Mononuclear cell (primary cell): ENCODE measurements around the gene RGL4. TPM values are rescaled to one million over a fixed set of nuclear protein-coding genes. Genes with fewer than 3 reads are reported as not detected.
"Not testable (repeated sequence)": the region's sequence is repeated elsewhere in the genome, so short reads cannot be mapped to it uniquely, and the experiment has no call there.

Source experiments
- H3K27me3 ChIP-seq: 2 replicates; pipeline ENCODE4 v1.6.0; 2011; ENCODE audit warnings: low read length, control low read depth; ENCODE audit not compliant: insufficient read depth
- H3K4me1 ChIP-seq: 2 replicates; pipeline ENCODE4 v1.5.1; 2011; ENCODE audit warnings: mild to moderate bottlenecking, low read length, control low read depth; ENCODE audit not compliant: insufficient read depth
- H3K4me3 ChIP-seq: 2 replicates; pipeline ENCODE4 v1.5.1; 2011; ENCODE audit warnings: mild to moderate bottlenecking, low read length, moderate library complexity
- H3K9me3 ChIP-seq: 2 replicates; pipeline ENCODE4 v1.5.1; 2011; ENCODE audit warnings: low read depth, mild to moderate bottlenecking, control low read depth, low read length
- total RNA-seq: library from RNA; depleted of rRNA; stranded (reverse); fragments of >200 nt; gene quantifications from one replicate; pipeline ENCODE4 v1.2.3, GENCODE V29; 2012

RGL4 gene
- total RNA-seq, 1 donor, result 9.2 TPM

GRCh38 chr22:23722160-23722559 is 31.3 kb downstream of the RGL4 start:
- H3K27me3 ChIP-seq, result no peaks in the 10 kb centered on the region
- no peak overlapping the region for H3K4me3 ChIP-seq

DNA sequence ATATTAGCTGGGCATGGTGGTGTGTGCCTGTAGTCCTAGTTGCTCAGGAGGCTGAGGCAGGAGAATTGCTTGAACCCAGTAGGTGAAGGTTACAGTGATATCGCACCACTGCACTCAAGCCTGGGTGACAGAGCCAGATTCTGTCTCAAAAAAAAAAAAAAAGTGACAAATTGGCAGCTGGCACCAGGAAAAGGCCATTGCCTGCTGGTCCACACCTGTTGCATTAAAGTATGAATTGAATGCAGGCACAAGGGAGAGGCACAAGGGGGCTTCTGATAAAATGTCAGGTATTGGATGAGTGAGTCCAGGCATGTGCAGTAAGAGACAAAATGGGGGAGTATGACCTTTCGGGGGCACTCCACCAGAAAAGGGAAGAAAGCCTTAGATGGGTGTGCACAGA is 31.9 kb downstream of the RGL4 start:
- no peaks in the 10 kb centered on the region for H3K27me3 ChIP-seq
- H3K4me3 ChIP-seq, result no peak overlapping the region

More at GRCh38 chr22:23722160-23722559, 31.3 kb downstream of the RGL4 start:
- no peaks in the 10 kb centered on the region for H3K9me3 ChIP-seq
- peaks cover 5% of the 10 kb centered on the region for H3K4me1 ChIP-seq

GRCh38 chr22:23728108-23728507 is 37.3 kb downstream of the RGL4 start:
- not testable (repeated sequence) for H3K27me3 ChIP-seq, H3K4me1 ChIP-seq, H3K9me3 ChIP-seq, H3K4me3 ChIP-seq

More for the DNA sequence above, 31.9 kb downstream of the RGL4 start:
- Histone ChIP-seq H3K4me1 (no peaks in the 10 kb centered on the region), H3K9me3 (no peaks in the 10 kb centered on the region)

DNA sequence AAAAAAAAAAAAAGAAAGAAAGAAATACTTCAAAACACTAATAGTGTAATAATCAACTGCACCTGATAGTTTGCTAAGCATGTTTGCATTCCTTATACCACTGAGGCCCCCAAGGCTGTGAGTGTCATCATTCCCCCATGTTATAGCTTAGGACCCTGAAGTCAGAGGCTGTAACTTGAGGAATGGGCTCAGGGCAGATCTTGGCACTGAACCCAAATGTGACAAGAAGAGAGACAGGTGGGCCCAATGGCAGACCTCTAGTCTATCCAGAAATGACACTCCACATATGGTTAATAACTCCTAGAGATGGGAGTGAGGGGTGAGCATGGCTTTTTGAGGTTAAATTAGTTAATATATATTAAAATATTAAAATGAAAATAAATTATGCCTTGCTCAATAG is 46.9 kb downstream of the RGL4 start:
- Histone ChIP-seq H3K27me3 (no peaks in the 10 kb centered on the region), H3K9me3 (no peaks in the 10 kb centered on the region), H3K4me3 (no peak overlapping the region), H3K4me1 (no peaks in the 10 kb centered on the region)

DNA sequence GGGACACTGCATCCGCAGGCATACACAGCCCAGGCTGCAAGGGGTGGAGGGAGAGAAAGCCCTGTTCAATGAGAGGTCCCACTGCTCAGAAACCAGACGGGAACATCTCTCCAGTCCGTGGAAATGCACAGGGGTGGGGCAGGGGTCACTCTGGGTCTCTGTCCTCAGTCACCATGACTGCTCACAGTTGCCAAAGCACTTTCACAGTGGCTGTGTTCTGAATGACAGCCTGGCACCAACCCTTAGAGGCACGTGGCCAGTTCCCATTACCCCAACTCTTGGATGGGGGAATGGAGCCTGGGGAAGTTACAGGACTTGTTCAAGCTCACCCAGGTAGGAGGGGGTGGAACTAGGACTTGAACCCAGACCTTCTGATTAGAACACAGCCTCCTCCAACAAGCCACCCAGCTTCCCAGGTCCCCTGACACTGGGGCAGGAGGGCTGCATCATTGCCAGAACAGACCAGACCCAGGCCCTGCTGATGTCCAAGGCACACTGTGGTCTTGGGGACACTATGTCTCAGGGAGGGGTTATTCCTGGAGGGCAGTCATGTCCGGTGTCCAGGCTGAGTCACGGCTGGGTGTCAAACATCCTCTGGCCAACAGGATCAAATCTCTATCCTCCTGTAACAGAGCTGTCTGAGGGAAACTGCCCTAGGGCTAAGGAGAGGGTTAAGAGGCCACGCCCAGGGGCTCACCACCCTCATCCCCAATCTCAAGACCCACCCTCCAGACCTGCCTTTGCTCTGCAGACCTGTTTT is 51.9 kb downstream of the RGL4 start:
- no peaks in the 10 kb centered on the region for H3K4me1 ChIP-seq
- H3K27me3 ChIP-seq, result no peaks in the 10 kb centered on the region

DNA sequence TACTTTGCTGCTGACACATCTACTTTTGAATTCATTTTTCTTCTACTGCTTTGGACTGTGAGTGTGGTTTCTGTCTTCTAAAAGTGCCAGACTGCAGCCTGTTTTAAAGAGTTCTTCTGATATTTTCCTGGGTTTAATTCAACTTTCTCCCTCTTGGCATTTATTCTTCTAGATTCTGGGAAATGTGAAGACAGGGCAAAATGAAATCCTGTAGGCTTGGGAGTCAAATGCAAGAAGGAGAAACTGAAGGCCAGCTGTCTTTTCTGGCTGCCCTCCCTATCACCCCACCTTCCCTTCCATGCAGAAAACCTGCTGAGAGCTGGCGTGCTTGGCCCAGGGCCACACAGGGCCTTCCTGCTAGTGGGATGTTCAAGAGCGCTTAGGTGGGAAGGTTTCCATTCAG is 52.5 kb downstream of the RGL4 start:
- Histone ChIP-seq H3K27me3 (no peaks in the 10 kb centered on the region), H3K4me3 (no peak overlapping the region), H3K4me1 (no peaks in the 10 kb centered on the region), H3K9me3 (no peaks in the 10 kb centered on the region)

More for the DNA sequence above, 51.9 kb downstream of the RGL4 start:
- no peak overlapping the region for H3K4me3 ChIP-seq
- H3K9me3 ChIP-seq, result no peaks in the 10 kb centered on the region

DNA sequence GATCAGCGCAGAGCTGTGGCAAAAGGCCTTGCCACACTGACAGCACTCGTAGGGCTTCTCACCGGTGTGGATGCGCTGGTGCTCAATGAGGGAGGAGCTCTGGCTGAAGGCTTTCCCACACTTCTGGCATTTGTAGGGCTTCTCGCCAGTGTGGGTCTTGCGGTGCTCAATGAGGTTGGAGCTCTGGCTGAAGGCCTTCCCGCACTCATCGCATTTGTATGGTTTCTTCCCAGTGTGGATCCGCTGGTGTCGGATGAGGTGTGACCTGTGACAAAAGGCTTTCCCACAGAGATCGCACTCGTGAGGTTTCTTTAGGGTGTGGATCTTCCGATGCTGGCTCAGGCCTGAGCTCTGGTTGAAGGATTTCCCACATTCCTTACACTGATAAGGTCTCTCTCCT is 53.2 kb downstream of the RGL4 start:
- Histone ChIP-seq H3K4me3 (no peak overlapping the region), H3K4me1 (no peaks in the 10 kb centered on the region), H3K9me3 (no peaks in the 10 kb centered on the region), H3K27me3 (no peaks in the 10 kb centered on the region)

GRCh38 chr22:23744485-23744884 is 53.7 kb downstream of the RGL4 start:
- Histone ChIP-seq H3K4me3 (no peak overlapping the region), H3K27me3 (no peaks in the 10 kb centered on the region), H3K9me3 (no peaks in the 10 kb centered on the region), H3K4me1 (no peaks in the 10 kb centered on the region)

GRCh38 chr22:23745791-23746190 is 55.0 kb downstream of the RGL4 start:
- Histone ChIP-seq H3K27me3 (no peaks in the 10 kb centered on the region), H3K4me3 (no peak overlapping the region), H3K4me1 (peaks cover 9% of the 10 kb centered on the region), H3K9me3 (no peaks in the 10 kb centered on the region)

Other genes with a start within 250 kb of the RGL4 start
- 0.31 TPM for gene IGLL1, start 110.7 kb upstream of the RGL4 start, total RNA-seq
- gene DRICH1, start 58.7 kb upstream of the RGL4 start, total RNA-seq, result 0.73 TPM
- gene ZNF70, start 60.1 kb downstream of the RGL4 start, total RNA-seq, result 0.52 TPM
- 0.42 TPM for gene VPREB3, start 63.4 kb downstream of the RGL4 start, total RNA-seq
- 0.31 TPM for gene C22orf15, start 72.0 kb downstream of the RGL4 start, total RNA-seq
- gene CHCHD10, start 77.0 kb downstream of the RGL4 start, total RNA-seq, result 9.0 TPM
- 0.94 TPM for gene MMP11, start 81.8 kb downstream of the RGL4 start, total RNA-seq
- gene SMARCB1, start 96.0 kb downstream of the RGL4 start, total RNA-seq, result 31.8 TPM
- 1.7 TPM for gene DERL3, start 148.0 kb downstream of the RGL4 start, total RNA-seq
- gene SLC2A11, start 166.9 kb downstream of the RGL4 start, total RNA-seq, result 7.9 TPM
- gene MIF, start 203.4 kb downstream of the RGL4 start, total RNA-seq, result 66.7 TPM